Transverse colon (tissue), 4 donors: ENCODE measurements around the gene NEUROD4. TPM values are rescaled to one million over a fixed set of nuclear protein-coding genes. Genes with fewer than 3 reads are reported as not detected.

Source experiments
- DNase-seq: peaks from one replicate; pipeline ENCODE4 v3.0.0-alpha.2; 2019
- H3K27ac ChIP-seq, 4 donors: fragments of 200-600 bp; sonication (generic); 2 replicates each; pipeline ENCODE4 v1.5.1; 2016 to 2018; ENCODE audit warnings: inconsistent platforms in 4 of 4
- H3K27me3 ChIP-seq: fragments of 200-600 bp; sonication (generic); 2 replicates; pipeline ENCODE4 v1.5.1; 2017; ENCODE audit warnings: inconsistent platforms
- H3K36me3 ChIP-seq, 4 donors: fragments of 200-600 bp; sonication (generic); 2 replicates each; pipeline ENCODE4 v1.5.1; 2017 to 2019; ENCODE audit warnings: inconsistent platforms in 4 of 4
- H3K4me1 ChIP-seq, 4 donors: fragments of 200-600 bp; sonication (generic); 2 replicates each; pipeline ENCODE4 v1.5.1; 2017 to 2020; ENCODE audit warnings: inconsistent platforms in 4 of 4
- H3K4me3 ChIP-seq, 4 donors: fragments of 200-600 bp; sonication (generic); 1 replicate in 1 of 4; 2 replicates in 3 of 4; pipeline versions ENCODE4 v1.5.1 to v1.6.1; 2017 to 2019; ENCODE audit warnings: inconsistent platforms in 4 of 4
- H3K9me3 ChIP-seq, 2 donors: fragments of 200-600 bp; sonication (generic); 2 replicates each; pipeline ENCODE4 v1.5.1; 2017 to 2019; ENCODE audit warnings: inconsistent platforms in 2 of 2
- CTCF ChIP-seq, 5 experiments: fragments of 200-600 bp in 3 of 5; fragments of 450-650 bp in 2 of 5; sonication (generic) in 3 of 5; IDR thresholded peaks; 1 replicate in 2 of 5; 2 replicates in 3 of 5; pipeline ENCODE4 v1.5.1; 2016 to 2017; ENCODE audit warnings: antibody characterized with exemption in 5 of 5, inconsistent platforms in 3 of 5, mild to moderate bottlenecking in 2 of 5, moderate library complexity in 1 of 5
- EP300 ChIP-seq: sonication (generic); formaldehyde crosslinking; IDR thresholded peaks from one replicate; pipeline ENCODE4 v1.6.1; 2017; ENCODE audit warnings: antibody characterized with exemption, low read depth
- POLR2A ChIP-seq: fragments of 450-650 bp; IDR thresholded peaks from one replicate; pipeline ENCODE4 v1.6.1; 2016; ENCODE audit warnings: antibody characterized with exemption, mild to moderate bottlenecking, moderate library complexity
- POLR2AphosphoS5 ChIP-seq, 3 donors: sonication (generic); formaldehyde crosslinking; IDR thresholded peaks; one replicate each; pipeline ENCODE4 v1.6.1; 2016; ENCODE audit warnings: antibody characterized with exemption in 3 of 3
- WGBS, 2 donors: methylation state at CpG; one replicate each; pipeline ENCODE4 v1.1.5; 2018; ENCODE audit warnings: low coverage in 1 of 2; 5-methylcytosine and 5-hydroxymethylcytosine counted together
- in situ Hi-C, 4 donors: fragments of 200-750 bp; cut with MboI; loops; one replicate each; pipeline versions ENCODE4 v1.15.0 to v1.15.1; 2017; ENCODE audit warnings: low sequenced_read_pairs in 3 of 4, low pct_ligation_motif_present in 1 of 4, low pct_unique_long_range_greater_than_20kb in 1 of 4
- intact Hi-C: fragments of 100-400 bp; cut with DNase I; formaldehyde crosslinking; loops from one replicate; pipeline ENCODE4 v1.15.1; 2023; ENCODE audit warnings: low total_unique reads
- total RNA-seq, 4 donors: library from RNA; depleted of rRNA; stranded (reverse); fragments of >200 nt; gene quantifications; one replicate each; pipeline ENCODE4 v1.1.0, GENCODE V29; 2016

NEUROD4 gene
- total RNA-seq, 4 donors from 2014 or later: not detected

- Histone ChIP-seq H3K27me3 (no peaks in the 10 kb centered on the region), H3K9me3 (no peaks in the 10 kb centered on the region), H3K4me1 (peaks cover 0 to 5% (median 0%) of the 10 kb centered on the region in 4 donors), H3K27ac (no peak overlapping the region), H3K4me3 (no peak overlapping the region), H3K36me3 (no peaks in the 10 kb centered on the region)
- intact Hi-C loops (no loop called here), in situ Hi-C loops (no loop called here)
- DNase-seq: no peak
- TF ChIP-seq CTCF (IDR thresholded peaks at IDR 0.05) (no peak), POLR2A (no peak), EP300 (no peak), POLR2AphosphoS5 (IDR thresholded peaks at IDR 0.05) (no peak)
- WGBS, 2 donors: 71 to 83% methylated on average over 4 of the region's 4 CpGs
Observed at GRCh38 chr12:54987611-54988231, 32.1 kb upstream of the NEUROD4 start.

GRCh38 chr12:54988402-54989054 lies 31.2 kb upstream of the NEUROD4 start:
- Histone ChIP-seq H3K27ac (peak overlapping the region in 1 of 4 donors; percentile 6), H3K4me1 (peaks cover 0 to 5% (median 0%) of the 10 kb centered on the region in 4 donors), H3K36me3 (no peaks in the 10 kb centered on the region), H3K27me3 (no peaks in the 10 kb centered on the region), H3K9me3 (no peaks in the 10 kb centered on the region), H3K4me3 (no peak overlapping the region)
- no peak for TF ChIP-seq POLR2A
- TF ChIP-seq EP300: no peak
- no peak for TF ChIP-seq CTCF (IDR thresholded peaks at IDR 0.05)
- no peak for TF ChIP-seq POLR2AphosphoS5 (IDR thresholded peaks at IDR 0.05)
- DNase-seq: peak; percentile 59
- intact Hi-C loops: no loop called here
- WGBS, 2 donors: 25% methylated on average over 1 of the region's 1 CpG; no CpG with 5 or more reads in 1 of the 2 donors
- in situ Hi-C loops: no loop called here

GRCh38 chr12:54989829-54990228 lies 29.9 kb upstream of the NEUROD4 start:
- TF ChIP-seq POLR2AphosphoS5 (IDR thresholded peaks at IDR 0.05): no peak
- no peak for TF ChIP-seq CTCF (IDR thresholded peaks at IDR 0.05)
- TF ChIP-seq POLR2A: no peak
- TF ChIP-seq EP300: no peak
- H3K4me1 ChIP-seq: peaks cover 0 to 5% (median 0%) of the 10 kb centered on the region in 4 donors
- no peak overlapping the region for H3K27ac ChIP-seq
- 70% methylated on average over 1 of the region's 1 CpG; no CpG with 5 or more reads in 1 of the 2 donors for WGBS, 2 donors
- no peaks in the 10 kb centered on the region for H3K36me3 ChIP-seq
- no peak overlapping the region for H3K4me3 ChIP-seq
- no peaks in the 10 kb centered on the region for H3K27me3 ChIP-seq
- no peak for DNase-seq
- in situ Hi-C loops: loop anchor here (5.0 to 10.0 kb wide), 3 partner anchors 75 to 82 kb away; no protein-coding TSS in a partner anchor
- no peaks in the 10 kb centered on the region for H3K9me3 ChIP-seq
- intact Hi-C loops: loop anchor here (5.0 kb wide), 1 partner anchor 947 kb away; no protein-coding TSS in a partner anchor

GRCh38 chr12:54991161-54991990 lies 28.4 kb upstream of the NEUROD4 start:
- H3K36me3 ChIP-seq: no peaks in the 10 kb centered on the region
- intact Hi-C loops (loop anchor here (5.0 kb wide), 1 partner anchor 946 kb away; no protein-coding TSS in a partner anchor), in situ Hi-C loops (loop anchor here (5.0 to 10.0 kb wide), 3 partner anchors 73 to 81 kb away; no protein-coding TSS in a partner anchor)
- H3K27me3 ChIP-seq: no peaks in the 10 kb centered on the region
- H3K27ac ChIP-seq: no peak overlapping the region
- DNase-seq: no peak
- H3K4me1 ChIP-seq: peaks cover 0 to 5% (median 0%) of the 10 kb centered on the region in 4 donors
- H3K9me3 ChIP-seq: no peaks in the 10 kb centered on the region
- WGBS, 2 donors: 76 to 85% methylated on average over 9 of the region's 9 CpGs
- no peak for TF ChIP-seq CTCF (IDR thresholded peaks at IDR 0.05)
- TF ChIP-seq POLR2AphosphoS5 (IDR thresholded peaks at IDR 0.05): no peak
- TF ChIP-seq POLR2A: no peak
- TF ChIP-seq EP300: no peak
- no peak overlapping the region for H3K4me3 ChIP-seq
